Astrocyte of the cerebellum (primary cell): Measurements from ENCODE around the gene MKS1.

Experiments used
- DNase-seq: peaks from one replicate; pipeline ENCODE4 v3.0.0-alpha.2; 2011; ENCODE audit warnings: low read depth
- H3K4me3 ChIP-seq: 2 replicates; pipeline ENCODE4 v1.5.1; 2011; ENCODE audit warnings: mild to moderate bottlenecking, low read depth, low read length, moderate library complexity
- CTCF ChIP-seq: IDR thresholded peaks from 2 replicates; pipeline ENCODE4 v1.5.1; 2012; ENCODE audit warnings: low read length, low read depth, moderate library complexity, mild to moderate bottlenecking; ENCODE audit errors: missing control alignments
- in situ Hi-C: cut with HindIII; loops from 2 replicates; pipeline ENCODE4 v1.10.0; 2017; ENCODE audit warnings: low sequenced_read_pairs

MKS1 gene

GRCh38 chr17:58264407-58265103 lies 45.5 kb upstream of the MKS1 start:
- no peak for TF ChIP-seq CTCF
- in situ Hi-C loops: no loop called here
- no peak overlapping the region for H3K4me3 ChIP-seq
- DNase-seq: no peak

GRCh38 chr17:58263773-58264172 lies 44.7 kb upstream of the MKS1 start:
- no peak for TF ChIP-seq CTCF
- DNase-seq: no peak
- H3K4me3 ChIP-seq: no peak overlapping the region
- in situ Hi-C loops: no loop called here

- no peak for DNase-seq
- no peak for TF ChIP-seq CTCF
- in situ Hi-C loops: no loop called here
- H3K4me3 ChIP-seq: no peak overlapping the region
These were observed 43.1 kb upstream of the MKS1 start for GRCh38 chr17:58262149-58262548.

- no peak for DNase-seq
- in situ Hi-C loops: no loop called here
- TF ChIP-seq CTCF: no peak
- H3K4me3 ChIP-seq: no peak overlapping the region
These were observed 35.7 kb upstream of the MKS1 start for GRCh38 chr17:58254803-58255202.

GRCh38 chr17:58253082-58253481 lies 34.0 kb upstream of the MKS1 start:
- in situ Hi-C loops: no loop called here
- TF ChIP-seq CTCF: no peak
- no peak for DNase-seq
- no peak overlapping the region for H3K4me3 ChIP-seq

- no peak for DNase-seq
- TF ChIP-seq CTCF: no peak
- in situ Hi-C loops: no loop called here
- H3K4me3 ChIP-seq: no peak overlapping the region
These were observed 33.1 kb upstream of the MKS1 start for GRCh38 chr17:58252141-58252540.
